HCT116 (cell line): ENCODE measurements around the gene R3HDM4. TPM values are rescaled to one million over a fixed set of nuclear protein-coding genes. Genes with fewer than 3 reads are reported as not detected.

Source experiments
- ATAC-seq: fragments of 200-7000 bp; cut with Tn5 transposase; 2 replicates; pipeline ENCODE4 v1.9.1; 2020; ENCODE audit warnings: mild to moderate bottlenecking, moderate library complexity
- BruUV-seq: library from RNA; stranded (reverse); fragments of 400-500 nt; replicated peaks from 2 replicates; lab custom pipeline; 2021; lab: Mats Ljungman, UMichigan
- CTCF ChIA-PET: fragments of 300-600 bp; sonication (Branson Sonifier 250); formaldehyde crosslinking; loops from one replicate; lab custom pipeline; 2021; ENCODE audit warnings: antibody characterized with exemption; lab: Charles Lee
- POLR2A ChIA-PET: fragments of 300-600, 350-600 bp; sonication (Branson Sonifier 250); formaldehyde crosslinking; loops from one replicate; lab custom pipeline; 2021; ENCODE audit warnings: antibody characterized with exemption; lab: Charles Lee
- RAD21 ChIA-PET, 2 experiments: fragments of 300-600 bp; sonication (Branson Sonifier 250); formaldehyde crosslinking; loops; one replicate each; lab custom pipeline; 2023; ENCODE audit warnings: low total read pairs in 2 of 2; ENCODE audit not compliant: uncharacterized antibody in 2 of 2, unreplicated experiment in 2 of 2, low non-redundant PET in 1 of 2; lab: Charles Lee
- DNase-seq: peaks from one replicate; pipeline ENCODE4 v3.0.0-alpha.2; 2010; ENCODE audit warnings: low read depth, low spot score
- H2AFZ ChIP-seq: fragments of 200-600 bp; shearing (Covaris generic), sonication (generic); 2 replicates; pipeline ENCODE4 v1.6.1; 2017; ENCODE audit warnings: low read depth, mixed run types, mixed read lengths, antibody characterized with exemption, low read length; ENCODE audit not compliant: poor library complexity, severe bottlenecking
- H3K27ac ChIP-seq: 2 replicates; pipeline ENCODE4 v1.5.1; 2012; ENCODE audit warnings: low read depth, low read length
- H3K27me3 ChIP-seq: fragments of 200-600 bp; sonication (generic); 2 replicates; pipeline ENCODE4 v1.6.1; 2016; ENCODE audit warnings: mixed run types, low read length, mixed read lengths; ENCODE audit not compliant: insufficient read depth
- H3K36me3 ChIP-seq, 2 experiments: fragments of 200-500 bp in 1 of 2; fragments of 200-600 bp in 1 of 2; sonication (Bioruptor generic) in 1 of 2; sonication (generic) in 1 of 2; 2 replicates each; pipeline versions ENCODE4 v1.5.1 to v1.6.1; 2014 to 2016; ENCODE audit warnings: low read length in 2 of 2, inconsistent platforms in 1 of 2, mixed read lengths in 1 of 2, mixed run types in 1 of 2; ENCODE audit not compliant: insufficient read depth in 2 of 2, control insufficient read depth in 1 of 2
- H3K4me1 ChIP-seq, 2 experiments: fragments of 200-600 bp in 1 of 2; sonication (generic) in 1 of 2; 2 replicates each; pipeline versions ENCODE4 v1.5.1 to v1.6.1; 2012 to 2017; ENCODE audit warnings: low read length in 2 of 2, inconsistent platforms in 1 of 2, mild to moderate bottlenecking in 1 of 2, mixed read lengths in 1 of 2, mixed run types in 1 of 2, moderate library complexity in 1 of 2; ENCODE audit not compliant: insufficient read depth in 2 of 2, control insufficient read depth in 1 of 2
- H3K4me2 ChIP-seq: fragments of 200-600 bp; sonication (generic); 2 replicates; pipeline ENCODE4 v1.6.1; 2017; ENCODE audit warnings: mixed run types, low read length, mixed read lengths
- H3K4me3 ChIP-seq, 2 experiments: fragments of 200-600 bp in 1 of 2; sonication (generic) in 1 of 2; replicated peaks in 1 of 2; 2 replicates each; pipeline ENCODE4 v1.5.1; 2011 to 2016; ENCODE audit warnings: low read length in 2 of 2, control low read depth in 1 of 2, low read depth in 1 of 2, mild to moderate bottlenecking in 1 of 2, mixed read lengths in 1 of 2, mixed run types in 1 of 2
- H3K79me2 ChIP-seq: fragments of 200-600 bp; sonication (generic); 2 replicates; pipeline ENCODE4 v1.6.1; 2017; ENCODE audit warnings: mild to moderate bottlenecking, mixed run types, low read length, moderate library complexity, mixed read lengths; ENCODE audit not compliant: insufficient read depth
- H3K9ac ChIP-seq: fragments of 200-600 bp; sonication (generic); 2 replicates; pipeline ENCODE4 v1.6.1; 2016; ENCODE audit warnings: low read length, mixed read lengths
- H3K9me2 ChIP-seq: fragments of 200-600 bp; sonication (generic), shearing (Covaris generic); 2 replicates; pipeline ENCODE4 v1.6.1; 2017; ENCODE audit warnings: mixed run types, mild to moderate bottlenecking, moderate library complexity; ENCODE audit not compliant: insufficient read depth
- H3K9me3 ChIP-seq, 2 experiments: fragments of 200-500 bp in 1 of 2; fragments of 200-600 bp in 1 of 2; sonication (Bioruptor generic) in 1 of 2; sonication (generic) in 1 of 2; 2 replicates each; pipeline ENCODE4 v1.6.1; 2014 to 2017; ENCODE audit warnings: low read length in 2 of 2, mixed read lengths in 2 of 2, inconsistent platforms in 1 of 2, low read depth in 1 of 2, mild to moderate bottlenecking in 1 of 2, mixed run types in 1 of 2, moderate library complexity in 1 of 2; ENCODE audit not compliant: control insufficient read depth in 1 of 2, insufficient read depth in 1 of 2
- H4K20me1 ChIP-seq: fragments of 200-600 bp; sonication (generic), shearing (Covaris generic); 2 replicates; pipeline ENCODE4 v1.6.1; 2017; ENCODE audit warnings: mixed run types, mild to moderate bottlenecking, moderate library complexity; ENCODE audit not compliant: insufficient read depth
- CEBPB ChIP-seq: IDR thresholded peaks from 2 replicates; pipeline ENCODE4 v1.6.1; 2012; ENCODE audit warnings: low read depth
- ELF1 ChIP-seq: IDR thresholded peaks from 2 replicates; pipeline ENCODE4 v1.6.1; 2012; ENCODE audit warnings: low read depth, borderline replicate concordance
- EZH2 ChIP-seq: fragments of 200-600 bp; sonication (generic); IDR thresholded peaks from 2 replicates; pipeline ENCODE4 v1.6.1; 2017; ENCODE audit warnings: antibody characterized with exemption, mixed run types
- MAX ChIP-seq: IDR thresholded peaks from 2 replicates; pipeline ENCODE4 v1.6.1; 2012
- POLR2A ChIP-seq: IDR thresholded peaks from 2 replicates; pipeline ENCODE4 v1.7.0; 2011; ENCODE audit warnings: borderline replicate concordance; ENCODE audit not compliant: insufficient read depth, insufficient read length; ENCODE audit errors: extremely low read depth
- POLR2AphosphoS5 ChIP-seq: IDR thresholded peaks from 2 replicates; pipeline ENCODE4 v1.6.1; 2011; ENCODE audit warnings: mild to moderate bottlenecking, low read depth, low read length, moderate library complexity
- RAD21 ChIP-seq: IDR thresholded peaks from 2 replicates; pipeline ENCODE4 v1.6.1; 2012; ENCODE audit warnings: low read depth, mild to moderate bottlenecking
- SIN3A ChIP-seq: IDR thresholded peaks from 2 replicates; pipeline ENCODE4 v1.6.1; 2012; ENCODE audit warnings: low read depth
- SRF ChIP-seq: IDR thresholded peaks from 2 replicates; pipeline ENCODE4 v1.6.1; 2012; ENCODE audit warnings: low read depth
- YY1 ChIP-seq: IDR thresholded peaks from 2 replicates; pipeline ENCODE4 v1.6.1; 2011; ENCODE audit warnings: low read length, low read depth, moderate library complexity, mild to moderate bottlenecking; ENCODE audit not compliant: insufficient replicate concordance; ENCODE audit errors: extremely low read depth
- ZNF274 ChIP-seq: fragments of 200-500 bp; sonication (Bioruptor generic); IDR thresholded peaks from 2 replicates; pipeline ENCODE4 v1.6.1; 2014; ENCODE audit warnings: mild to moderate bottlenecking, low read depth, low read length, inconsistent platforms
- intact Hi-C: fragments of 100-400 bp; cut with micrococcal nuclease; formaldehyde crosslinking; loops from 2 replicates; pipeline ENCODE4 v1.10.0; 2022
- total RNA-seq: library from RNA; stranded (reverse); gene quantifications from one replicate; pipeline ENCODE4 v1.2.1, GENCODE V29; 2021; ENCODE audit not compliant: unreplicated experiment
- TF ChIP-seq, protein P1 (sequence below), 3 experiments: fragments of 200-600 bp in 1 of 3; sonication (generic) in 1 of 3; IDR thresholded peaks in 2 of 3; conservative IDR thresholded peaks in 1 of 3; 2 replicates each; pipeline ENCODE4 v1.5.1; 2012 to 2017; ENCODE audit warnings: low read depth in 2 of 3, low read length in 2 of 3, antibody characterized with exemption in 1 of 3, borderline replicate concordance in 1 of 3, control low read depth in 1 of 3, mild to moderate bottlenecking in 1 of 3, mixed read lengths in 1 of 3, mixed run types in 1 of 3, moderate library complexity in 1 of 3; ENCODE audit not compliant: insufficient read depth in 1 of 3
- TF ChIP-seq, protein P2 (sequence below): IDR thresholded peaks from 2 replicates; pipeline ENCODE4 v1.6.1; 2012; ENCODE audit warnings: low read depth
- TF ChIP-seq, protein P3 (sequence below): IDR thresholded peaks from 2 replicates; pipeline ENCODE4 v1.6.1; 2012

The R3HDM4 gene
- total RNA-seq, 1 experiment from 2014 or later, result 92.3 TPM

DNA sequence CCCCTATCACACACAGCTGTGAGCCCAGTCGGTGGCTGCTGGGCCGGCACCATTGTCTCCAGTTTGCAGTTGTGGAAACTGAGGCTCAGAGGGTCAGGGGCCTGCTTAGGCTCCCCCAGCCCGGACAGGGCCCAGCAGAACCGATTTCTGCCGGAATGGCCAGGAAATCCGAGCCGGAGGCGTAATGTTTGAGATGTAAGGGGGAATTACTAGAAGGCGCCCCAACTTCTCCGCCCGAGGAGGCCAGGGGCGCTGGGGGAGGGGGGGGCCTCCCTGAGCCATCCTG lies 5.1 kb upstream of the R3HDM4 start:
- Histone ChIP-seq H3K9me3 (no peaks in the 10 kb centered on the region), H3K27me3 (no peaks in the 10 kb centered on the region)
- no peak for TF ChIP-seq MAX
- TF ChIP-seq POLR2A, result no peak
- TF ChIP-seq EZH2, result no peak
- TF ChIP-seq, protein P1, sequence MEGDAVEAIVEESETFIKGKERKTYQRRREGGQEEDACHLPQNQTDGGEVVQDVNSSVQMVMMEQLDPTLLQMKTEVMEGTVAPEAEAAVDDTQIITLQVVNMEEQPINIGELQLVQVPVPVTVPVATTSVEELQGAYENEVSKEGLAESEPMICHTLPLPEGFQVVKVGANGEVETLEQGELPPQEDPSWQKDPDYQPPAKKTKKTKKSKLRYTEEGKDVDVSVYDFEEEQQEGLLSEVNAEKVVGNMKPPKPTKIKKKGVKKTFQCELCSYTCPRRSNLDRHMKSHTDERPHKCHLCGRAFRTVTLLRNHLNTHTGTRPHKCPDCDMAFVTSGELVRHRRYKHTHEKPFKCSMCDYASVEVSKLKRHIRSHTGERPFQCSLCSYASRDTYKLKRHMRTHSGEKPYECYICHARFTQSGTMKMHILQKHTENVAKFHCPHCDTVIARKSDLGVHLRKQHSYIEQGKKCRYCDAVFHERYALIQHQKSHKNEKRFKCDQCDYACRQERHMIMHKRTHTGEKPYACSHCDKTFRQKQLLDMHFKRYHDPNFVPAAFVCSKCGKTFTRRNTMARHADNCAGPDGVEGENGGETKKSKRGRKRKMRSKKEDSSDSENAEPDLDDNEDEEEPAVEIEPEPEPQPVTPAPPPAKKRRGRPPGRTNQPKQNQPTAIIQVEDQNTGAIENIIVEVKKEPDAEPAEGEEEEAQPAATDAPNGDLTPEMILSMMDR (IDR thresholded peaks at IDR 0.05 in 2 of 3, conservative IDR thresholded peaks at IDR 0.05 in 1 of 3; ENCODE audit: borderline replicate concordance in 1 of 3, insufficient read depth in 1 of 3, low read depth in 2 of 3, low read length in 2 of 3), result no peak
- TF ChIP-seq YY1, result no peak
- TF ChIP-seq, protein P2, sequence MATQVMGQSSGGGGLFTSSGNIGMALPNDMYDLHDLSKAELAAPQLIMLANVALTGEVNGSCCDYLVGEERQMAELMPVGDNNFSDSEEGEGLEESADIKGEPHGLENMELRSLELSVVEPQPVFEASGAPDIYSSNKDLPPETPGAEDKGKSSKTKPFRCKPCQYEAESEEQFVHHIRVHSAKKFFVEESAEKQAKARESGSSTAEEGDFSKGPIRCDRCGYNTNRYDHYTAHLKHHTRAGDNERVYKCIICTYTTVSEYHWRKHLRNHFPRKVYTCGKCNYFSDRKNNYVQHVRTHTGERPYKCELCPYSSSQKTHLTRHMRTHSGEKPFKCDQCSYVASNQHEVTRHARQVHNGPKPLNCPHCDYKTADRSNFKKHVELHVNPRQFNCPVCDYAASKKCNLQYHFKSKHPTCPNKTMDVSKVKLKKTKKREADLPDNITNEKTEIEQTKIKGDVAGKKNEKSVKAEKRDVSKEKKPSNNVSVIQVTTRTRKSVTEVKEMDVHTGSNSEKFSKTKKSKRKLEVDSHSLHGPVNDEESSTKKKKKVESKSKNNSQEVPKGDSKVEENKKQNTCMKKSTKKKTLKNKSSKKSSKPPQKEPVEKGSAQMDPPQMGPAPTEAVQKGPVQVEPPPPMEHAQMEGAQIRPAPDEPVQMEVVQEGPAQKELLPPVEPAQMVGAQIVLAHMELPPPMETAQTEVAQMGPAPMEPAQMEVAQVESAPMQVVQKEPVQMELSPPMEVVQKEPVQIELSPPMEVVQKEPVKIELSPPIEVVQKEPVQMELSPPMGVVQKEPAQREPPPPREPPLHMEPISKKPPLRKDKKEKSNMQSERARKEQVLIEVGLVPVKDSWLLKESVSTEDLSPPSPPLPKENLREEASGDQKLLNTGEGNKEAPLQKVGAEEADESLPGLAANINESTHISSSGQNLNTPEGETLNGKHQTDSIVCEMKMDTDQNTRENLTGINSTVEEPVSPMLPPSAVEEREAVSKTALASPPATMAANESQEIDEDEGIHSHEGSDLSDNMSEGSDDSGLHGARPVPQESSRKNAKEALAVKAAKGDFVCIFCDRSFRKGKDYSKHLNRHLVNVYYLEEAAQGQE, result no peak
- TF ChIP-seq, protein P3, sequence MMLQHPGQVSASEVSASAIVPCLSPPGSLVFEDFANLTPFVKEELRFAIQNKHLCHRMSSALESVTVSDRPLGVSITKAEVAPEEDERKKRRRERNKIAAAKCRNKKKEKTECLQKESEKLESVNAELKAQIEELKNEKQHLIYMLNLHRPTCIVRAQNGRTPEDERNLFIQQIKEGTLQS, result no peak
- TF ChIP-seq POLR2AphosphoS5, result no peak
- no peak for TF ChIP-seq ZNF274
- no peak for TF ChIP-seq SRF
- TF ChIP-seq RAD21, result no peak
- no peak for TF ChIP-seq CEBPB
- TF ChIP-seq ELF1, result no peak
- no peak for TF ChIP-seq SIN3A
- TF ChIP-seq, all 23 proteins: peak for 0
- no peaks in the 10 kb centered on the region for H3K36me3 ChIP-seq
- H3K4me3 ChIP-seq, result peak overlapping the region; percentile 47 to 67
- no peak for ATAC-seq
- no peaks in the 10 kb centered on the region for H3K9me2 ChIP-seq
- POLR2A ChIA-PET, result no interaction called here
- H3K4me1 ChIP-seq, result peaks cover 6 to 32% of the 10 kb centered on the region in 2 experiments
- BruUV-seq, result no TSS peak
- H3K79me2 ChIP-seq, result no peaks in the 10 kb centered on the region
- CTCF ChIA-PET, result no interaction called here
- H2AFZ ChIP-seq, result no peak overlapping the region
- H3K9ac ChIP-seq, result peak overlapping the region; percentile 71
- H4K20me1 ChIP-seq, result no peaks in the 10 kb centered on the region
- peak overlapping the region; percentile 71; the same call in 1 of the 2 replicates for H3K27ac ChIP-seq
- no peak for DNase-seq
- RAD21 ChIA-PET, result interaction anchor here in 1 of 2 experiments (0.5 kb wide), 1 partner anchor 148 kb away, joined by 3 read pairs; no protein-coding TSS in a partner anchor
- H3K4me2 ChIP-seq, result peak overlapping the region; percentile 98
- intact Hi-C loops, result no loop called here
